Measurements from ENCODE around the gene PPARD.

PPARD gene

DNA sequence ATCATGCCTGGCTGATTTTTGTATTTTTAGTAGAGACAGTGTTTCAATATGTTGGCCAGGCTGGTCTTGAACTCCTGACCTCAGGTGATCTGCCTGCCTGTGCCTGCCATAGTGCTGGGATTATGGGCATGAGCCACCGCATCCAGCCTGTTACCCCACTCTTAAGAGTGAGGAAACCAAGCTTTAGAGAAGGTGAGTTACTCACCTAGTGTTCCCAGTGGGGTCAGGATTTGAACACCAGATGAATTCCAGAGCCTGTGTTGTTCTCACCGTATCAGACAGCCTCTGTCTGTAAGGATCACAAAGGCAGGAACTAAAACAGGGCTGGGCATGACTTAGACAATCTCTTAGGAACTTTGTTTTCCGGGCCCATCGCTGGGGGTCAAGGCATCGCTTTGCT is 100.3 kb downstream of the PPARD start:
- no peak for DNase-seq

DNA sequence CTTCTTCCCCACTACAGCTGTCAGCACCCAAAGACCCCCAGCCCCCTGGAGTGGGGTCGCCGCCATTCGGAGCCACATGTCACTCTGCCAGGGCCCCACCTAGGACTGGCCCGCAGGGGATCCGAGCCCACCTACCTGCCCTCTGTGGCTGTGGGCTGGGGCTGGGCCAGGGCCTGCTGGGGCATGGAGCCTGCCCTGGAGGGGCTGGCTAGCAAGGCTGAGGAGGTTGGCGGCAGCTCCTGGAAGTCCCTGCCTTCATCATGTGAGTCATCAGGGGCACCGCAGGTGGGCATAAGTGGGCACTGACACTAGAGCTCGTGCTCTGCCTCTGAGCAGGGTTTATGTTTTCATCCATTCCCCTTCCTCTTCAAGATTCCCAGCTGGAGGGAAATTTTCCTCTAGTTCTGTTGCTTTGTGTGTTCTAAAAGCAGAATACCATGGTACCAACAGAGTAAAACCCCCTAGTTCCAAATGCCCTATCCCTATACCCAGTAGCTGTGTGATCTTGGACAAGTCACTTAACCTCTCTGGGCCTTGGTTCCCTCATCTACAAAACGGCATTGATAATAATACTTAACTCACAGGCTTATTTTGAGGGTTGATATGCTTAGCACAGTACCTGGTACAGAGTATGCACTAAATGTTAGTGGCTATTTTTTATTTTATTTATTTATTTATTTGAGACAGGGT is 101.1 kb downstream of the PPARD start:
- no peak for DNase-seq

DNA sequence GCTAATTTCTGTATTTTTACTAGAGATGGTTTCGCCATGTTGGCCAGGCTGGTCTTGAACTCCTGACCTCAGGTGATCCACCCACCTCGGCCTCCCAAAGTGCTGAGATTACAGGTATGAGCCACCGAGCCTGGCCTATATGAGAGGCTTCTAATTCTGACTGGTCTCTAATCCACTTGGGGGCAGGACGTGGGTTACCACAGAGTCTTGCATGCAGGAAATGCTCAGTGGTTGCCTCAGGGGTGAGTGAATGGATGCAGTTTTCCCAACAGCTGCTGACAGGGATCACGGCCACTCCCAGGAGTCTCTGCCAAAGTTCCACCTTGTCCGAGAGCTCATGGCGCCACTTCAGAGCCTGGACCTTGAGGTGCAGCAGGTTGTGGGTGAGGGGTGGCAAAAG is 103.3 kb downstream of the PPARD start:
- peak in 1 of 2 experiments; percentile 26 for DNase-seq

DNA sequence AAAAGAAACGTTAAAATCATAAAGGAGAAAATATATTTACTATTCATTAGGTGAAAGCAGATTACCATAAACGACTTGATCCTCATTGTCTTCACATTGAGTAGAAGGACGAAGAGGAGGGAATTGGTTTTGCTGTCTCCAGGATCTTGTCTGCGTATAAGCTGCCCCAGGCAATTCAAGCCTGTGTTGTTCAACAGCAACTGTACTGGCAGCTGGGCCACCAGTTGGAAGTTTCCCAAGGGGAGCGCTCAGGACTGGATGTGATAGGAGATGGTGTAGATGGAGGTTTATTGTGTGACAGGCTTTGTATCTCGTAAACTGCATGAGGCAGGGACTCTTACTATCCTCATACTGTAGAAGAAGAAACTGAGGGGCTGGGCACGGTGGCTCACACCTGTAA is 105.8 kb downstream of the PPARD start:
- DNase-seq: no peak

DNA sequence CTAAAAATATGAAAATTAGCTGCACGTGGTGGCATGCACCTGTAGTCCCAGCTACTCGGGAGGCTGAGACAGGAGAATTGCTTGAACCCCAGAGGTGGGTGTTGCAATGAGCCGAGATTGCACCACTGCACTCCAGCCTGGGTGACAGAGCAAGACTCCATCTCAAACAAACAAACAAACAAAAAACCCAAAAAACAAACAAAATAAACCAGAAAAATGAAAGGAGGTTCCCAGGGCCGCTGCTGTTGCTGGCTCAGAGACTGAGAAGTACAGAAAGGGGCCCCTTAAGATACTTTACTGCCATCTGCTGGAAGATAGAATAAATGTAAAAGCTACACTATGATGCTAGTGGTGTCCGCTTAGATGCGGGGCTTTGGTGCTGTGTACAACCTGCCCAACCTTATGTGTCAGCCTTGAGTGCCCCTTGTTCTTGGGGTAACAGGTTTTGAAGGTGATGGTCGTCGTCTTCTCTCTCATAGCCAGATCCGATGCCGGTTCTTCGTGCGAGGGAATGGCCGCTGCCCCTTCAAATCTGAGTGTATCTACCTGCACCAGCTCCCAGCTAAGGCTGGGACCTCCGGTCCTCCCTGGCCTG is 107.0 kb downstream of the PPARD start:
- DNase-seq: peak; percentile 50 to 55

DNA sequence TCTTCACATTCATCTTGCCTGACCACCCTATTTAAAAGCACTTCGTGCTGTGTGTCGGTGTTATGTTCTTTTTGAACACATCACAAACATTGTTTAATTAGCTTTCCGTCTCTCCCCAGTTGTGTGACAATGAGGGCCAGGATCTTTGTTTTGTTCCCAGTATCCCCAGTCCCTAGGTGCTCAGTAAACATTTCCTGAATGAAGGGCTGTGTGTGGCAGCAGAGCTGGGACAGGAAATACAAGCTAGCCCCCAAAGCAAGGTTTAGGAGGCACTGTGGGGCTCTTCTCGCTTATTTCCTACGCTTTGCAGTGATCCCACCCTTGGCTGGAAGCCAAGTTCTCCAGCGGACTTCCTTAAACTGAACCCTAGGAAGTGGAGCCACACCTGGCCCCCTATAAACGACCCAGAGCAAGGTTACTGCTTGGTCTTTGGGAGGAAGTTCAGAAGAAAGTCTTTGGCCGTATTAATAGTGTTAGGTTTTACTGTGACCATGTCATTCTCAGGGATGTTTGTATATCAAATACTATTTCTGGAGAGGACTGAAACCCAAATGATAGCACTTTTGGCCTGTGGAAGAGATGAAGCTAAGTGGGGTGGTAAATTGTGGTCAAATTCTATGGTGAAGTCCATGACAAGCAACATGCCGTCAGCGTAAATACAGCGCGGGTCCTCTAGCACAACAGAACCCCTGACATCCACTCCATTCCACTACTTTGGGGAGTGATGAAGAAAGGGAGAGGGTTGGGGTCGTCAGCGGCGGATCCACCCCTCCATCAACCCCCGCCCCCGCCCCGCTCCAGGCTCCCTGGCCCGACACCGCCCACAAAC is 109.2 kb downstream of the PPARD start:
- no peak for DNase-seq

DNA sequence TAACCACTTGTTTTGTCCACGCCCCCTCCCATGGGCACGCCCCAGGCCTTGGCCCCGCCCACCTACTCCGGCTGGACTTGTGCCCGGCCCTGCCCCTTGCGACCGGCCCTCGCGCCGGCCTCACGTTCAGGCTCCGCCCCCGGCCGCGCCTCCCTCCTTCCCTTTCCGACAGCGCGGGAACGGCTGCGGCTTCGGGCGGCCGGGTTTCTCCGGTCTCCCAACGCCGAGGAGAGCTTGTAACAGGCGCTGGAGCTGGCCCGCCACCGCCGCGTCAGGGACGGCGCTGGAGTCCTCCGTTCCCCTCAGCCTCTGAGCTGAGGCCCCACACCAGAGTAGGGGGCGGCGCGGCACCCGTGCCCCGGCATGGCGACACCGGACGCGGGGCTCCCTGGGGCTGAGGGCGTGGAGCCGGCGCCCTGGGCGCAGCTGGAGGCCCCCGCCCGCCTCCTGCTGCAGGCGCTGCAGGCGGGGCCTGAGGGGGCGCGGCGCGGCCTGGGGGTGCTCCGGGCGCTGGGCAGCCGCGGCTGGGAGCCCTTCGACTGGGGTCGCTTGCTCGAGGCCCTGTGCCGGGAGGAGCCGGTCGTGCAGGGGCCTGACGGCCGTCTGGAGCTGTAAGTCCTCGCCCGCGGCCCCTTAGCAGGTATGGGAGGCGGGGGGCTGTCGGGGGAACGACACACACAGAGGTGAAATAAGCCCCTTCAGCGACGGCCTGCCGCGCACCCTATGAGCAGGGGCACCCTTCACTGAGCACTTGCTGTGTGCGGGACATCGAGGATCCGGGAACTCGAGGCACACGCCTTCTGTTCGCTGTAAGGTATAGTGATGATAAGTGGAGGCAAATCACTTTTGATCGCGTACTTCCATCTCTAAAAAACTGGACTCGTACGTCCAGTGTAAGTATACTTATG is 110.1 kb downstream of the PPARD start, which contains the start of gene FANCE:
TSS of gene FANCE (plus strand) at position 156 of the 908 bp plus-strand sequence. CDS start at position 364, 208 bp downstream.
- DNase-seq: peak; percentile 99

DNA sequence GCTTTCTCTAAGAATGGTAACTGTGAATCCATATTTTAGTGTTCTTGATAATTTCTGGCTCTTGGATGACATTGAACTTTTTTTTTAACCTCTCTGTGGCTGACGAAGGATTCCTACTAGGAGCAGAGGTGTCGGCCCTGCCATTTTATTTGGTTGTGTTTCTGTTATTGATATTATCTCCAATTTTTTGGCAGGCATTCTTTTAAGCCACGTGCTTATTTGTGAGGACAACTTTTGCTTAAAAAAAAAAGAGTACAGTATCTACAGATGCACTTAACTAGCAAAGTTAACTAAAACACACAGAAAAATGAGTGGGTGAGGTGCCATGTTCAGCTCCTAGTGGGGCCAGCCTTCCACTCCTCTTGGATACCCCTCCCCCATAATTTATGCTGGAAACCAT is 110.9 kb downstream of the PPARD start:
- no peak for DNase-seq

DNA sequence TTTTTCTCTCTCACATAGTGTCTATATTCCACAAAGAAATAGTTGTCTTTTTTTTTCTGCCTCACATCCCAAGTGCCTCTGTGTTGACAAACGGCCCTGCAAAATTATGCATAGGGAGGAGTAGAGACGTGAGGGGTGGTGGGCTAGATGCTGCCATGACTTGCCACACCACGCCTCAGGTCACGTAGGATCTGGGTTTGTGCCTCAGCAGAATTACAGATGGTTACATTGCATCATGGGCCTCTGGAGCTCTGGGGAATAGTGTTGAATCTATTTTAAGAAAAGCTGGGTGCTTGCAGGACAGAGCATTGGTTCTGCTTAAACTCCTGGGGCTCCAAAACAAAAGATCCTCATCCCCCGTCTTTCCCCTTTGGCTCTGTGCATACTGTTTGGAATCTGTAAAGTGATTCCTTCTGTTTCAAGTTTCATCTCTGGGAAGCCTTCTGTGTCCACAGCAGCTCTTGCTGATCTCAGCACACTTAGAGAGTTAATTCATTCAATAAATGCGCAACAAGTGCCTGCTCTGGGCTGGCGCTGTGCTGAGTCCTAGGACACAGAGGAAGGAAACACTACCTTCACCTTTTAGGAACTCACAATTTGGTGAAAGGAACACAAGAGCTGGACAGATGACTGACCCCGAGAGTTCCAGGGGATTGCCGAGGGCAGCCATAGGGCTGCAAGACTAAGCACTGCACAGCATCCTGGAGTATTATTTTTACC is 112.2 kb downstream of the PPARD start:
- DNase-seq: no peak

DNA sequence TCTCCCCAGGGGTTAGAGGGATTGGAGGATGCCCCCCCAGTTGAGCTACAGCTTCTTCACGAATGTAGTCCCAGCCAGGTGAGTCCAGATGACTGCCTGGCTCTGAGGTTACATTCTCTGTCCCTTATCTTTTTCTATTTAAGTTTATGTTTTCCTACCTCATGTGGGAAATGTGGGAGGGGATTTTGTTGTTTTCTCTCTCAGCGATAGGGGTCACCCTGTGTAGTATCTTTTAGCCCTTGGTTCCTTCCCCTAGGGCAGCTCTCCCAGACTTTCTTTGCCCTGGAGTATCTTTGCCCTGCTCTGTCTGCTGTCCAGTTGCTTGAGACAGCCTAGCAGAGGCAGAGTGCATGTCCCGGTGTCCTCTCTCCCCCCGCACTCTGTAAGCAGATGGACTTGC is 115.5 kb downstream of the PPARD start:
- no peak for DNase-seq

DNA sequence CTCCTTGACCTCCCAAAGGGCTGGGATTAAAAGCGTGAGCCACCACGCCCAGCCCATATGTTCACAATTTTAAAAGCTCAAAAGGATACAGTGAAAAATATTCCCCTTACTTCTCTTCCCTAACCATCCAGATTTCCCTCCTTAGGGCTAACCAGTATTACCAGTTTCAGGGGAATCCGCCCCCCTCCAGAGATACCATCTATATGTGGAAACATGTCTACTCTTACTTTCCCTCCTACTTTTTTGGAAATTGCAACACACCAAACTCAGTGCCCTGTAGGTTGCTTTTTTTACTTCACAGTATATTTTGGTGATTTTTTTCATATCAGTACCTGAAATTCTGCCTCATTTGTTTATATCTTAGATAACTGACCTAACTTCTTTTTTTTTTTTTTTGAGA is 118.9 kb downstream of the PPARD start:
- DNase-seq: no peak

DNA sequence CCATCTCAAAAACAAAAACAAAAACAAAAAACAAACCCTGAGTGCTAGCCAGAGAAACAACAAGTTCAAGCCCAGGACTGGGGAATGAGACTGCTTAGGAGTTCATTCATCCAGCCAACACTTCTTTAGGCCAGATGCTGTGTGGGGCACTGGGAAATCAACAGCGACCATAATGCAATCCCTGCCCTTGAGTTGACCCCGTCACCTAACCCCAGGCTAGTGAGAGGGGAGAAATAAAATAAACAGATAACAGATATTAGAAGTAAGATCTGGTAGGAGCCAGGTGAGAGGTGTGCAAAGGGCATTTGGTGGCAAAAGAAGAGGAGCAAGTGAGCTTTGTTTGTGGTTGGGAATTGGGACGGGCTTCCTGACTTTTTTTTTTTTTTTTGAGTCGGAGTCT is 120.9 kb downstream of the PPARD start:
- no peak for DNase-seq

DNA sequence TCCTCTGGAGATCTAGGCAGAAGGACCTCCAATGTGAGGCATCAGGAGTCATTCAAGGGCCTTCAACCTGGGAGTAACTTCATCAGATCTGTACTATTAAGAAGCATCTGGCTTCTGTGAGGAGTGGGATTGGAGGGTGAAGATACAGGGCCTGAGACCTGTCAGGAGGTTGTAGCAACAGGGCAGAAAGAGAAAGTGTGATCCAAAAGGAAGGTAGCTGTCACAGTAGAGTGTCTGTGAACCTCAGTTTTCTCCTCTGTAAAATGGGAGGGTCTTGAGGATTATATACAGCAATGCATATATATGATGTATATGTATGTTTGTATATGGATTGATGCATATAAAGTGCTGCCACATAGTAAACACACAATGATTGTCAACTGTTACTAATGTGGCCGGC is 123.3 kb downstream of the PPARD start:
- no peak for DNase-seq

DNA sequence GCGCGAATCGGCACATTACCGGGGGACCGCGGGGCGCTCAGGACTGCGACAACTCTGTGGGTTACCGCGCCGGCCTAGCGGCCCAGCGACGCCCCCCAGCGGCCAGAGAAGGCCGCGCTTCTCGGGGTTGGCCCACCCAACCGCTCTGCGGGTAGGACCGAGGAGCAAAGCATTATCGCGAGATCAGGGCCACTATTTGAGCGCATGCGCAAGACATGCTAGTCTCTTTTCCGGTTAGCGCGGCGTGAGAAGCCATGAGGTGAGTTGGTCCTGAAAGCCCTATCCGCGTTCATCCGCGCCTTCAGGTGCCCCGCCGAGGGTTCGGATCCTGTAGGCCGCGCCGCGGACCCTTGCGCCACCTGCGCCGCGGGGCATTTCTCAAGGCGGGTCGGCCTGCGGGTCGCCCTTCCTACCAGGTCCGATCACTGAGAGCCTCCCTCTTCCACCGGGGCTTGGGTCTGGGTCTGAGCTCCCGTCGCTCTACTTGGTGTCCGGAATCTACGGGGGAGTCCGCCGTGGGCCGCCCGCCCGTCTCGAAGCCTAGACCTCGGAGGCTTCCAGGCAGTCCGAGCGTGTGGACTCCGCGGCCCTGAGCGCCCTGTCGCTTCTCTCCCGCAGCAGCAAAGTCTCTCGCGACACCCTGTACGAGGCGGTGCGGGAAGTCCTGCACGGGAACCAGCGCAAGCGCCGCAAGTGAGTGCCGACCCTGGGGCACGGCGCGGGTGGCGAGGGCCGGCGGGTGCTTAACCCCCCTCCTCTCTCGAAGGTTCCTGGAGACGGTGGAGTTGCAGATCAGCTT is 126.0 kb downstream of the PPARD start, which contains the start of gene RPL10A:
TSS of gene RPL10A (plus strand) at position 221 of the 799 bp plus-strand sequence. CDS start at position 255, 34 bp downstream.
- peak; percentile 96 to 97 for DNase-seq

DNA sequence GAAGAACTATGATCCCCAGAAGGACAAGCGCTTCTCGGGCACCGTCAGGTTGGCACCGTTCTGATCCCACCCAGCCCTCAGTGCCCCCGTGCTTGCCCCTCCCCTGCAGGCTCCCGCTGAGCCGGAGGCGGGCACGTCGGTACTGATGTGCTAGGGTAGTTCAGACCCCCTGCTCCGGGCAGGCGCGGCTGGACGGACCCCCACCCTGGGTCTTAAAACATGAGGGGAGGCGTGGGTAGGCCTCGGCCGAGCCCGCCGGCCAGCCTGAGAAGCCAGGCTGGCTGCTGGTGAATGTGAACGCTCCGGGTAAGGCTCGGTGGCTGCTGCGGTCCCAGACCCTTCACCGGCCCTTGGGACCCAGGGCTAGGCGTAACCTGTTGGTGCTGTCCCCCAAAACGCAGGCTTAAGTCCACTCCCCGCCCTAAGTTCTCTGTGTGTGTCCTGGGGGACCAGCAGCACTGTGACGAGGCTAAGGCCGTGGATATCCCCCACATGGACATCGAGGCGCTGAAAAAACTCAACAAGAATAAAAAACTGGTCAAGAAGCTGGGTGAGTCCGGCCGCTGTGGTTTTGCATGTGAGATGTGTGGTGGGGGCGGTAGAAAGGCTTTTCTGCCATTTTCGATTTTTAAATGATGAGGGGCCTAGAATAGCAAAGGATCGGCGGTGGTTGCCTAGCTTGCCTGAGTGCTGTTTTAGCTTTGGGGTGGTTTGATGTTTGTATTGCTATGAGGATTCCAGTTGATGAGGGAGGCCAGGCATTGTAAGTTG is 126.8 kb downstream of the PPARD start:
- peak in 1 of 2 experiments; percentile 34 for DNase-seq

DNA sequence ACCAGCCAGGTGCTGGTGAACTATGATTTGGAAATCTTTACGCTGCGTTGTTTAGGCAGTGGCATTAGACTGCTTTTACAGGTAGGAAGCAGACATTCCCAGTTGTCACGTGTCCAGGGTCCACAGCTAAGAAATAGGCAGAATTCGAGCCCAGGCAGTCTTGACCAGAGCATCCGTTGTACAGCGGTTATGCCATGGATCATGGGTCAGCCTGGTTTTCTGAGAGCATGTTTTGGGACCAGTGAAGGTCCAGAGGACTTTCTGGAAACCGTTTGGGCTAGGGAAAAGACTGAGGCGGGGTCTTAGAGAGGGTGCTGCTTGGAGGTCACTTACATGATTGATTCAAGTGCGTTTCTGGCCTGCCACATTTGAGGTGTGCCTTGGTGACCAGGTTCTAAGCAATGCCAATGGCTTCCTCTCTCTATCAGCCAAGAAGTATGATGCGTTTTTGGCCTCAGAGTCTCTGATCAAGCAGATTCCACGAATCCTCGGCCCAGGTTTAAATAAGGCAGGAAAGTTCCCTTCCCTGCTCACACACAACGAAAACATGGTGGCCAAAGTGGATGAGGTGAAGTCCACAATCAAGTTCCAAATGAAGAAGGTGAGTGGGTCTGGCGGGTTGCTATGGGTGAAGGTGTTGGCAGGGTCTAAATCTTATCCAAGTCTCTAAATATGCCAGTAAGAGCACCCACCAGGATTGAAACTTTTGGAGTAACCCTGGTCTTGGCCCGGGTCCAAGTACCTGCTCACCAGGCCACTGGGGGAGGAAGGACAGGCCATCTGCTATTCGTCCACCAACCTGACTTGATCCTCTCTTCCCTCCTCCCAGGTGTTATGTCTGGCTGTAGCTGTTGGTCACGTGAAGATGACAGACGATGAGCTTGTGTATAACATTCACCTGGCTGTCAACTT is 127.6 kb downstream of the PPARD start:
- peak; percentile 48 to 50 for DNase-seq

DNA sequence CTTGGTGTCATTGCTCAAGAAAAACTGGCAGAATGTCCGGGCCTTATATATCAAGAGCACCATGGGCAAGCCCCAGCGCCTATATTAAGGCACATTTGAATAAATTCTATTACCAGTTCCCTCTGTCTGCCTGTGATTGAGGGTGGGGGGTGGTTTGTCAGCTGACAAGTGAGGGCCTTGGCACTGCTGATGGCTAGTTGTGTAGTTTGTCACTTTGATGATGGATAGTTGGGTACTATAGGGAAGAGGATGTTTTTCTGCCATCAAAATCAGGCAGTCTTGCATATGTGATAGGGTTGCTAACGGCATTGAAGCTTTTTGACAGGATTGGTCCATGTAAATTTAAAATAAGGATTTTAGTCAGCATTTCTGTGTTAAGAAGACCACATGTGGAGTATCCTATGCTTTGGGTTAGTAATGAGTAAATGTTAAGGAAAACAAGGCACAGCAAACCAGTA is 128.3 kb downstream of the PPARD start:
- no peak for DNase-seq

DNA sequence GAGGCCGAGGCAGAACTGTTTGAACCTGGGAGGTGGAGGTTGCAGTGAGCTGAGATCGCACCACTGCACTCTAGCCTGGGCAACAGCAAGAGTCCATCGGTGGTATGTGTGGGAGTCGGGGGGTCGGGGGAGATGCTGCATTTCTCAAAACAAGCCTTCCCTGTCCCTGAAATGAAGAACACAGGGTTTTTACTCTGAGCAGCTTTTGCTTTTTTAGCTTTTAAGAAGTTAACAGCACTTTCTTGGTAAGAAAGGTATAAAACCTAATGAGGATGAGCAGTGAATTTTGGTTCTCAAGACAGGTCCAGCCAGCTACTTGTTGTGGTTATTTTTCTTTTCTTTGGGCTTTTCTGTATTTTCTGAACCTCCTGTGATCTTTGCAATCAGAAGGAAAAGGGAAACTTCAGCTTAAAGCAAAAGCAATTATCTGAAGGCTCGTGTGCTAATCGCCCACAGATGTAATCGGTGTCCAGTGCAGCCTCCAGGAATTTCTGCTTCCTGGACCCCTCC is 129.5 kb downstream of the PPARD start:
- peak in 1 of 2 experiments; percentile 42 for DNase-seq
